GM19238 (cell line): Measurements from ENCODE around the gene AGAP2.

ENCODE experiments used
- DNase-seq: peaks from one replicate; pipeline ENCODE4 v3.0.0; 2011; ENCODE audit warnings: low spot score; ENCODE audit not compliant: insufficient read length

AGAP2 gene

DNA sequence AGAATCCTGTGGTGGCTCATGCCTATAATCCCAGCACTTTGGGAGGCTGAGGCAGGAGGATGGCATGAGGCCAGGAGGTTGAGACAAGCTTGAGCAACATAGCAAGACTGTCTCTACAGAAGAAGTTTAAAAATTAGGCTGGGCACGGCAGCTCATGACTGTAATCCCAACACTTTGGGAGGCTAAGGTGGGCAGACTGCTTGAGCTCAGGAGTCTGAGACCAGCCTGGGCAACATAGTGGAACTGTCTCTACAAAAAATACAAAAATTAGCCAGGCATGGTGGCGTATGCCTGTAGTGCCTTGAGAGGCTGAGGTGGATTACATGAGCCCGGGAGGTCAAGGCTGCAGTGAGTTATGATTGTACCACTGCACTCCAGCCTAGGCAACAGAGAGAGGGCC lies 29.3 kb upstream of the AGAP2 start:
- DNase-seq = no peak

DNA sequence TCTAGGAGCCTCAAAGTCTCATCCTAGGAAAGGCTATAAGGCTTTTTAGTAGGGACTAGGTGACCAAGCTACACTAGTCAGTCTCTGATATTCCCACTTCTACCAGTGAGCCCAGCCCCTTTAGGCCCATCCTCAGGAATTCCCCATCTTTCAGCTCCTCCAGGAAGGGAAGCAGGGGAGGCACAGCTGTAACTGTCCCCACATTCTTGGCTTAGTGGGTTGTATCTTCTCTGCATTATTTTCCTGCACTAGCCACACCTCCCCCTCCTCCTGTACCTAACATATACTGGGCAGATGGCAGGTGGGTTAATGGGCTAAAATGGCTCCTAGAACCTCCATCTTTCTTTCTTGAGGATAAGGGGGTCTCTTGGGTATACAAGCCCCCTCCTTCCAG lies 28.8 kb upstream of the AGAP2 start:
- DNase-seq = no peak

DNA sequence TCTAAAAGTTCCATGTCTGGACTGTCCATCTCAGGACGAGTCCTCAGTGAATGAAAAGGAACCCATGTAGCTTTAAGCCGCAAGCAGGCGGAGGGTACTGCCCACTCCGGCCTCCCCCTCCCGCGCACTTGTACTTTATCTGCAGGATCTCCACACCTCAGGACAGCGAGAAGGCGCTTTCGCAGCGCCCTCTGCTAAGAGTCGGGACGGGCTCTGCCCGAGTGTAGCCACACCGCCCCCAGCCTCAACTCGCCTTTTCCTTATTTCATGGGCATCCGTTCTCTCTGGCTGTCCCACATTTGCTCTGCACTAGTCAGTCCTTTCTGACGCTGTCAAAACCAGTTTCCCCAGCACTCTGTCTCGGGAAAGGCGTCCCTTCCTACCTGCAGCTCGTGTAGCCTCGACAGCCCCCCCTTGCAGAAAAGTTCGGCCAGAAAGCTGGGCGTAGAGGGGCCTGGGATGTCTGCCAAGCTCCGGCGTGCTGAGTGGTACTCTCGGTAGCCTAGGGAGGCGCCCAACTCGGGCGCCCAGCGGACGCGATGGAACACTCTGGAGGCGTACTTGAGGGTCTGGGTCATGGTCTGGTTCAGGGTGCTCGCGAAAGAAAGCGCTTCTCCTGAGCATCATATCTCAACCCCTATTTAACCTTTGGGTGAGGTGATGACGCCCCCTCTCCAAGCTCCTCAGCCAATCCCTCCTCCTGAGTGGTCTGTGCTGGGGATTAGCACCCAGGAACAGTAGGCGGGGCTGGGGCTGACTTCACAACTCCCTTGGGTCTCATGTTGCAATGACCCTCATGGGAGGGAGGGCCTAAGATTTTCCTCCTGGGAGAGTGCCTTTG lies 28.1 kb upstream of the AGAP2 start, which contains the start of gene CYP27B1:
Gene CYP27B1, minus strand, starts transcription at position 615 of the 841 bp plus-strand sequence. Its CDS starts 37 bp downstream, at position 578.
- DNase-seq = no peak

DNA sequence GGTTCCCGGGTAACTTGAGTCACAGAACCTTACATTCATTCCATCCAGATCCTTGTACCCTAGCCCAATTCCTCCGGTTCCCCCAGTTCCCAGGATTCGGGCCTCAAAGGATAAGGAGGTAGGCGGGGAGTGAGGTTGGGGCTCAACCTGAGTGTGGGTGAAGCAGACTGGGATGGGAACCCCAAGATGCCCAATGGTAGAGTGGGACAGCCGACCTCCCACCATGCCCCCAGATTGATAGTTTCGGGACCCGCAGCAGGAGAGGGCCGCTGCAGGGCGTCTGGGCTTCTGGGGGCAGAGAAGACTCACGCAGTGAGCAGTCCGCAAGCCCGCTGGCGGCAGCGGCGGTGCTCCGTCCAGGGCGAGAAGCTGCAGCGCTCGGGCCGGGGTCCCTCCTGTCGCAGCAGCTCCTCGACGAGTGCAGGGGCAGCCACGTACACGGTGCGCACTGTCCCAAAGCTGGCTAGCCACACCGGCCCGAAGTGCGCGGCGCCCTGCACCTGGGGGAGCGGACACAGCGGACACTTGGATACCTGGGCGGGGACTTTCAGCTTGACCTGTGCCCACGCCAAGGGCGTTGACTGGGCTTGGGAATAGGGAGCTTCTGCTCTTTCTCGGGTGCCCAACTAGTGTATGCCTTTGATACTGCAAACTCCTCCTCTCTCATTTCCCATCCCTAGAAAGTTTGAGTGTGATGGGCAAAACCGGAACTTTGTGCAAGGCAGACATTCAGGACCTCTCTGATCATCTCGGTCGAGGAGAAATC lies 27.3 kb upstream of the AGAP2 start:
- no peak for DNase-seq

DNA sequence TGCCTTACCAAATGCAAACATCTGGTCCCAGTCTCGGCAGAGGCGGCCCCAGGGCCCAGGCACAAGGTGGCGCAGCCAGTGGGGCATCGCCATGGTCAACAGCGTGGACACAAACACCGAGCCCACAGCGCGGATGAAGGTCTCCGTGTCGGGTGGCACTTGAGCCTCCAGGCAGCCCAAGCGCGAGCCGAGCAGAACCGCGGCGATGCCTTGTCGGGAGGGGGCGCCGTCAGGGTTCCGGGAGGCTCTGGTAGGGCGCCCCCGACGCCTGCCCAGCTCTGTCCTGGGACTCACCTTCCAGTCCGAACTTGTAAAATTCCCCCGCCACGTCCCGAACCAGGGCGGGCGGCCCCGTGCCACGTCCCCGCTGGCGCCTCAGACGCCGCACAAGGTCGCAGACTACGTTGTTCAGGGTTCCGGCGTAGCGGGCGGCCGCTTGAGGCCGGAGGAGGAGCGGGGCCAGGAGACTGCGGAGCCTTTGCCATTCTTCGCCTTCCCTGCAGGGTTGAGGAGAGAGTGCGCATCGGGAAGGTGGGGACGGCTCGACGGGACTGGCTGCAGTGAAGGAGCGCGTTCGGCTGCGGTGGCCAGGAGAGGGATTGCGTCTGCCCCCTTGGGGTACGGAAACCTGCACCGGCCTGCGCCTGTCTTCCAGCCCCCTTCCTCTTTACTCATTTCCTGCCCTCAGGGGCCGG lies 26.6 kb upstream of the AGAP2 start:
- DNase-seq = no peak

DNA sequence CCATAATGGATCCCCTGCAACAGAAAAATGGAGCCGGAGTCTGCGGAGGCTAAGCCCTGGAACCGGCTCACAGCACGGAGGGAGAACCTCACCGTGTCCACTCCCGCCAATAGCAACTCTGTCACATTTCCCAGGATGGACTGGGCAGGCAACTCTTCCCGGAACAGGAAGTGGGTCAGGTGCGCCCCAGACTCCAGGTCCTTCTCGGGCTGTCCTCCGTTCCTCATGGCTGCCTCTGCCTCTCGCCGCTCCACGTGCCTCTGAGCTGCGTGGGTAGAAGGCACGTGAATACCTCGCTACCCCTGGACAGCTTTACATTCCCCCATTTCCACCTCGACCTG lies 26.1 kb upstream of the AGAP2 start:
- DNase-seq = no peak

DNA sequence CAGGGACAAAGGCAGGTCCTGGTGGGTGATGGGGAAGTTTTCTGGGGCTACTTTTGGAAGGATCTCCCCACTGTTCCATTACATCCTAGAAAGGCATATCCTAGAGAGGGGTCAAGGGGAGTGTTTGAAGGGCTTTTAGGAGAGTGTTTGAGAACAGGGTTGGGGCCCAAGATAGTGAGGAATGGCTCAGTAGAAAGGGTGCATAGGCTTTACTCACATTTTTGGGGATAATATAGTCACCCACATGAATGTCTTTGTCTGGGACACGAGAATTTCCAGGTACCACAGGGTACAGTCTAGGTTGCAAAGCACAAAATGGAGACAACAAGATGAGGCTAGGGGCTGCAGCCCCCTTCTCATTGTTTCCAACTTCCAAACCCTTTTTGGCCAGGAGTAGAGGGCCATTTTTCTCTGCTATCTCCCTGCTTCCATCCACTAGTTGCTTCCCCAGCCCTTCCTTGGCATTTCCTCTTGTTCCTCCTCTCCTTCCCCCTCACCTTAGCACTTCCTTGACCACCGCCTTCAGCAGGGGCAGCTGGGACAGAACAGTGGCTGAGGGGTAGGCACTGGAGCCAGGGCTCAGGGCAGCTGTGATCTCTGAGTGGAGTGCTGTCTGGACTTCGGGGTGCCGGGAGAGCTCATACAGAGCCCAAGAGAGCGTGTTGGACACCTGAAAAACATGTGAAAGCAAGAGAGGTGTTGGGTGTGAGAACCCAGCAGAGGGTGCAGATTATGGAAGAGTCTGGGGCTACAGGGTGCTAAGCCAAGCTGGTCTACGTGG lies 25.5 kb upstream of the AGAP2 start:
- DNase-seq = no peak

DNA sequence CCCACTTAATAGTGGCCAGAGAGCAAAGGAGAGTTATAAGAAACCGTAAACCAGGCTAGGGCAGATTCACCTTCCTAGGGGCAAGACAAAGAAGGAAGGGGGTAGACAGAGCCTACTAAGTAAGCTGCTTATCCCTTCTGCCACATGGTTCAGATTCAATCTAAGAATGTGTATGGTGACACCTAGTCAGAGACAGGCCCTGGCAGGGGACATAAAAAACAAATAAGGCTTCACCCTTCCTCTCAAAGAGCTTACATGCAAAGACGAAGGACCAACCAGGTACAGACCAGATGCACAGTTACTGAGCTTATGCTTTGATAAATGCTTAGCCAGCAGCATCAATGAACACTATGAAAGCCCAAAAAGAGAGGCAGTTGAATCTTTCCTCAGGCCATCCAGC lies 23.9 kb upstream of the AGAP2 start:
- DNase-seq = no peak

DNA sequence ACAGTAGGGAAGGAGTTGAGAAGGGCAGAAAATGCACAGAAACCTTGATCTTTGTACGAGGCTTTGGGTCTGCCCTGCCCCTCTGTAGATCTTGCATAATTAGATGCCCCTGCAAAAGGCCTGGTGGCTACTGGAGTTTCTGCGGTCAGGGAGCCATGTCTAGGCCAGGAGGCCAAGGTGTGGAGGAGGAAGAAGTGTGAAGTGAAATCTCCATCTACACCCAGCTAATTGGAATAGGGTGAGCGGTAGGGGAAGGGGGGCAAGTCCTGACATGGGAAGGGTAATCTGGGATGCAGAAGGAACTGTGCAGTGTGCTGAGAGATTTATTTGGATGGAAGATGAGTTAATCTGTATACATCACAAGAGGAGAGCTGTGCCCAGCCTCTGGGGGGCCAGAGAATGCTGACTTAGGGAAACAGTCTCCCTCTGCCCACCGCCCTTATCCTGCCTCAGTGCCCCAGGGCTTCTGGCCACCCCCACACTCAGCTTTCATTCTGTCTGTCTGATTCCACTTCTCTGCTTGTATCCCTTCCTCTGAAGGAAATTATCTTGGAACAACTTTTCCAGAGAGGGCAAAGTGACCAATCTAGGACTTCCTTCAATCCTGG lies 23.0 kb upstream of the AGAP2 start:
- no peak for DNase-seq

DNA sequence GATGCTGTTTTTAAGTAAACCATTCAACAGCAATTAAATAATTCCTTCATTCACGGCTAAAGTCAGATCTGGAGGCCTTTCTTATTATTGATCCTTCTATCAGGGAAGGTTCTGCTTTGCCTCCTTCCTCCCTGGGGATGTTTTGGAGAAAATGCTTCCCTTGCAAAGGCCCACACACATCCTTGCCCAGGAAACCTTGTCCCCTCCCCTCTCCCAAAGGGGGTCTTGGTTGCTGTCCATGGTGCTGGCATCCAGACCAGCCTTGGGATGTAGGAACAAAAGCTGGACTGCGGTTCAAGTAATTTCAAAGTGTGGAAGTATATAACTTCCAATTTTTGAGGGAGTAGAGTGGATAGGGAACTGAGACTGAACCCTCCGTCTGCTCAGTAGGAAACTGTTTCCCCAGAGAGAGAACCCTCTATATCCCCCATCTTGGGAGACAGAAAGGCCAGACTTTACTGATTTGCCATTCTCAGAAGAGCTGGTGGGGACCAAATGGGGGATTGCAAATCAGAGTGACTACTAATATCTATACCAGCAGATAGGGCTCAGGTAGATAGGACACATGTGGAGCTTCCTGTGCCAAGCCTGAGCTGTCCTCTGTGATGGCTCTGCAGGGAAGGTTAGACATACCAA lies 21.9 kb upstream of the AGAP2 start:
- DNase-seq = no peak

DNA sequence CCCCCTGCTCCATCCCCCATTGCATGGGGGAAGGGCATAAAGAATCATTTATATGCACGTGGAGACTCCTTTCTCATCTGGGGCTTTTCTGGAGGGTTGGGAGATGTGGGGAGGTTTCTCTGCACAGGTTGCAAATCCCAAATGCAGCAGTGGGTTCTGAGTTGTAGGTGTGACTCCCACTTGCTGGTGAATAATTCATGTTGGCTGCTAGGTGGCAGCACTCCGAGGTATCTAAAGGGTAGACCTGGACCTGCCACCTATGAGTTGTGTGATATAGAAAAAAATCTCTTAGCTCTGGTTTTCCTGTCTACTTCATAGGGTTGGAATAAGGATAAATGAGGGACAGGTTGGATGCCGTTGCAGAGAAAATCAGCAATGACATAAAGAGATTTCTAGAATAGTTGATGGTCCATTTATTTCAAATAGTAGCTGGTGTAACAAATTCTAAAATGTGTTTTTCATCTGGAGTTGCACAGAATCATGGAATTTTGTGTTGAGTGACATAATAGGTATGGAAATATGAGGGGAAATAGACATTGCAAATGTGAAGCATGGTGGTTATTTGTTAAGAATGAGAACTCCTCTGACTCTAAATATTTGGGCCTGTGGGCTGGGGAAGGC lies 20.9 kb upstream of the AGAP2 start:
- no peak for DNase-seq

DNA sequence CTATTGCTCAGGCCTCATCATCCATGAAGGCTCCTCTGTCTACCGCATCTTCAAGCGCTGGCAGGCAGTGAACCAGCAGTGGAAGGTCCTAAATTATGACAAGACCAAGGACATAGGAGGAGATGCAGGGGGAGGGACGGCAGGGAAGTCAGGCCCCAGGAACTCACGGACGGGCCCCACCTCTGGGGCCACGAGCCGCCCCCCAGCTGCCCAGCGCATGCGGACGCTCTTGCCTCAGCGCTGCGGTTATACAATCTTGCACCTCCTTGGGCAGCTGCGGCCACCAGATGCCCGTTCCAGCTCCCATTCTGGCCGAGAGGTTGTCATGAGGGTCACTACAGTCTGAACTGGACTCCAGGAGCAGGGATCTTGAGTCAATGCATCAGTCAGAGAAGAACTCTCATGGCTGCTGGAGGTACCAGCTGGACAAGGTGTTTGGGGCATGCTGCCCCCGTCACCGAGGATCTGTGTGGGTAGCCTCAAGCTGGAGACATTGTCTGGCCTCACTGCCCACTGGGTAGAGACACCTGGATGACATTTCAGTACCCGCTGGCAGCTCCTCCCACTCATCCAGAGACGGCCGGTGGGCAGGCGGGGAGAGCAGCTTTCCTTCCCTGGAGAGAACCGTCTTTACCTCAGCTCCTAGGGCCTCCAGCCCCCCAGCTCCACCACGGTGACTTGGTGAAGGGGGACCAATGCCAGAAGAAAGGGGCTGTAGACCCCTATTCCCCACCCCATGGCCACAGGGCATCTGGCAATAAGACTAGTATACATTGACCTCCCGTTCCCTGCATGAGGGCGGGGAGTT lies 20.2 kb upstream of the AGAP2 start:
- no peak for DNase-seq

DNA sequence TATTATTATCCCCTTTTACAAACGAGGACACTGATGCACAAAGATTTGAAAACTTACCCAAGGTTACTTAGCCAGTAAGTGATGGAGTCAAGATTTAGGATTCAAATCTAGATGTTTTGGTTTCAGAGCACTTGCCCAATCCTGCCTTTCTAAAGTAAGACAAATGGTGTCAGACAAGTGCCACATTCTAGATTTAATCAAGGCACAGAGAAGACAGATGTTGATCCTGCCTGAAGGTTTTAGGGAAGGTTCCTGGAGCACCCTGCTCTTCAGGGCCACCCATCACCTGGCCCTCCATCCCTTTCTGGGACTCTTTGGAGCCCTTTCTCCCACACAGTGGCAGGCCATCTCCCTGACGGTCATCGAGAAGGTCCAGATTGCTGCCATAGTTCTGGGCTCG lies 19.2 kb upstream of the AGAP2 start:
- DNase-seq = no peak

DNA sequence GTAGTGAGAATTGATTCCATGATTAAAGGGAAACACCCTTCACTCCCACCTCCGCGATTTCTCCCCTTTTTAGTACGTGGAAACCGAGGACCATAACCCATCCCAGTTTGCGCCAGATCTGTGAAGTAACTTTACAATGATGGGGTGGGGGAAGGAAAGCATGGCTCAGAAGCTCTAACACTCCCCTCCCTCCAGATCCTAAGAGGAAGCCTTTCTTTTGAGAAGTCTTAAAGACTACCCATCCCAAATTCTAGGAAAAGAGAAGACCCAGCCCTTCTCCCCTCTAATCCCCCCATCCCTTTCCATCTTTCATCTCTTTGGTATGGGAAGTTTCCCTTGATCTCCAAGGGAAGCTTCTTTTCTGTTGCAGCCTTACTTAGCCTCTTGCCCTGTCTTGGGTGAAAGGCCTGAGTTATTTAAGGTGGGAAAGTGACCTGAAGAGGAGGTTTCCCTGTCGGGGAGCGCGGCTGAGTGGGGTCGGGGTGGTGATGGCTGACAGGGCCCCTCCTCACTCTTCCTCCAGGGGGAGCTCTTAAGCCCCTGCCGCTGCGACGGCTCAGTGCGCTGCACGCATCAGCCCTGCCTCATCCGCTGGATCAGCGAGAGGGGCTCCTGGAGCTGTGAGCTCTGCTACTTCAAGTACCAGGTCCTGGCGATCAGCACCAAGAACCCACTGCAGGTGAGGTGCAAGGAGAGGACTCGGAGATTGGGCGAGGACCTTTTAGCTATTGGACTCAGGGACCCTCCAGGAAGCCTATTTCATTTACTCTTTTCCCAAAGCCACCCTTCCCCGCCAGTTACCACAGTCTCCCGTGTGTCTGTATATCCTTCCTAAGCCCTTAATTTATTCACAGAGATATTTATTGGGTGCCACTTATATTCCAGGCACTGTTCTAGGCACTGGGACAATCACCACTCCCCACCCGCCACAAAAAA lies 18.1 kb upstream of the AGAP2 start:
- DNase-seq = peak; percentile 88

DNA sequence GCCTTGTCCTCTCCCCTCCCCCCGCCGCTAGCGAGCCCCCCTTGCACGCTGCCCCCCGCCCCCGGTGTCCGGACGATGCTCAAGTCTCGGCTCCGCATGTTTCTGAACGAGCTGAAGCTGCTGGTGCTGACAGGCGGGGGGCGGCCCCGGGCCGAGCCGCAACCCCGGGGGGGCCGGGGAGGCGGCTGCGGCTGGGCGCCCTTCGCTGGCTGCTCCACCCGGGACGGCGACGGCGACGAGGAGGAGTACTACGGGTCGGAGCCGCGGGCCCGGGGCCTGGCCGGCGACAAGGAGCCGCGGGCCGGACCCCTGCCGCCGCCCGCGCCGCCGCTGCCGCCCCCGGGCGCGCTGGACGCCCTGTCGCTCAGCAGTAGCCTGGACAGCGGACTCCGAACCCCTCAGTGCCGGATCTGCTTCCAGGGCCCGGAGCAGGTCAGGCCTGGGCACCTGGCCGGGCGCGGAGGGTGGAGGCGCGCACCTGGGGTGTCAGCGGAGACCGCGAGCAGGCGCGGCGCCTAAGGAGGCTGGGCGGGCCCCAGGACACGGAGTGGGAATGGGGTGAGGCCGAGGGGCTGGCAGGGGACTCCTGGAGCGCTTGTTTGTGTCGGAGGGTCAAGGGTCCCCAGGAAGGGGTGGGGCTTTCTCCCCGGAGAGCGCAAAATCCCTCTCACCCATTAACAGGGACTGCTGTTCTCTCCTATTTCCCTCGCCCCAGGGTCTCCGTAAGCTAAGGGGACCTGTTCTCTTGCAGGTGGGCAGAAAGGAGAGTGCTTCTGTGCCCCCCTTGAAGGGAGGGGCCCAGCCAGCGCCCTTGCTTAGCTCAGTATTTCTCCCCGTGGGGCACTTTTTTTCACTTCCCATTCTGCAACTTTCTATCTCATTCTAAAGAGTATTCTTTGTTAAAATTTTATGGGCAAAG lies 17.2 kb upstream of the AGAP2 start:
- no peak for DNase-seq

DNA sequence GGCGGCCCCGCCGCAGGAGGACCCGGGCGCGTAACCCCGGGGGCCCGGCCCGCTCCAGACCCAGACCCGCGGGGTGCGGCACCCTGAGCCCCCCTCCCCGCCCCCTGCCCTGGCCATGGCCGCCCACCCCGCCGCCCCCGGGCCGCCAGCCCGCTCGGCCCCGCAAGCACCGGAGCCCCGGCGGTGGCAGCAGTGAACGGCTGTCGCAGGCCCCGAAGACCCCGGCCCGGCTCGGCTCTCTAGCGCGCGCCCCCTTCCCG lies 16.6 kb upstream of the AGAP2 start:
- no peak for DNase-seq

DNA sequence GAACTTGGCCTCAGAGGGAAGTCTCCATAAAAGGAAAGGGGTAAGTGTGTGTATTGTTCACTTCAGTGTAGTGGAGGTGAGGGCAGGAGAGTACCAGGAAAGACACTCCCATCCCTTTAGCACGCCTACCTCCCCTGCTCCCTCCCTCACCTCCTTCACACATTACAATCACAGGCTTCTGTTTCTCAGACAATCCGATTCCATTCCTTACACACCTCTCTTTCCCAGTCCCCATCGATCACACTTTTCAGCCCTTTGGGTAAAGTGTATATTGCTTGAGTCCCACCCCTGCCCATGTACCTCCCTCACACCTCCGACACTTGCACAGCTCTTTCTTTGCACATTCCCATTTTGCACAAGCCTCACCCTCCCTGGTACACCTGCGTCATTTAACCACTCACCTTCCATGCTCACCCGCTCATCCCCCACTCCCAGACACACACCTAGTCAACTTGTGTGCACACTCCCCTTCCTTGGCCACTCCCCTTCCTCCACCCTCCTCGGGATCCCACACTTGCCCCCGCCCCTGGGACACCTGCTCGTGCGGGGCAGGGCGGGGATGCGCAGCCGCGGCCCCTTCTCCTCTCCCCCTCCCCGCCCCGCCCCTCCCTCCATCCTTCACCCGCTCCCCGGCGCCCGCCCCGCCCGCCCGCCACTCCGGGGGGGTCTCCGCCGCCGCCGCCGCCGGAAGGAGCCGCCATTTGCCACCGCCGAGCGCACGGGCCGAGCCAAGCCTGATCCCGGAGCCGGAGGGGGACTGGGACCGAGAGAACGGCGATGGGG lies 16.1 kb upstream of the AGAP2 start, which contains the start of gene MARCHF9:
Gene MARCHF9, plus strand, starts transcription at position 693 of the 783 bp plus-strand sequence. CDS start 426 bp downstream, outside the sequence.
- DNase-seq = peak; percentile 81
